Activated T-helper 1 cell treated with anti-CD3 and anti-CD28 coated beads, Interleukin-12 subunit alpha, Interleukin-12 subunit beta, Interleukin-2, Interleukin-4 antibody, amounts not matched to agents 30 ng/mL and 10 ng/mL and 1 ng/mL, durations not matched to agents 14 hours and 24 hours and 36 hours (primary cell): ENCODE results near the gene YY2. TPM values are rescaled to one million over a fixed set of nuclear protein-coding genes. Genes with fewer than 3 reads are reported as not detected.

Experiments used
- DNase-seq: peaks from one replicate; pipeline ENCODE4 v3.0.0; 2021; ENCODE audit warnings: low spot score
- H3K27ac Mint-ChIP-seq: one replicate; pipeline ENCODE4 v1.8.0; 2021; ENCODE audit warnings: mild to moderate bottlenecking, mixed read lengths
- H3K27me3 Mint-ChIP-seq: one replicate; pipeline ENCODE4 v1.8.0; 2022; ENCODE audit warnings: mild to moderate bottlenecking, moderate library complexity, mixed read lengths; ENCODE audit not compliant: insufficient read depth
- H3K36me3 Mint-ChIP-seq: one replicate; pipeline ENCODE4 v1.8.0; 2021; ENCODE audit warnings: low read depth, mixed read lengths
- H3K4me1 Mint-ChIP-seq: one replicate; pipeline ENCODE4 v1.8.0; 2021; ENCODE audit warnings: low read depth, mixed read lengths
- H3K4me3 Mint-ChIP-seq: one replicate; pipeline ENCODE4 v1.8.0; 2021; ENCODE audit warnings: mild to moderate bottlenecking, moderate library complexity, mixed read lengths
- H3K9me3 Mint-ChIP-seq: one replicate; pipeline ENCODE4 v1.8.0; 2021; ENCODE audit warnings: mixed read lengths
- intact Hi-C: fragments of 100-400 bp; cut with micrococcal nuclease; formaldehyde crosslinking; loops from one replicate; pipeline ENCODE4 v1.15.1; 2024
- total RNA-seq: library from RNA; stranded (reverse); gene quantifications from 2 replicates; pipeline ENCODE4 v1.2.3, GENCODE V29; 2022

Gene YY2
- total RNA-seq, 1 donor from 2014 or later: 2.3 TPM

DNA sequence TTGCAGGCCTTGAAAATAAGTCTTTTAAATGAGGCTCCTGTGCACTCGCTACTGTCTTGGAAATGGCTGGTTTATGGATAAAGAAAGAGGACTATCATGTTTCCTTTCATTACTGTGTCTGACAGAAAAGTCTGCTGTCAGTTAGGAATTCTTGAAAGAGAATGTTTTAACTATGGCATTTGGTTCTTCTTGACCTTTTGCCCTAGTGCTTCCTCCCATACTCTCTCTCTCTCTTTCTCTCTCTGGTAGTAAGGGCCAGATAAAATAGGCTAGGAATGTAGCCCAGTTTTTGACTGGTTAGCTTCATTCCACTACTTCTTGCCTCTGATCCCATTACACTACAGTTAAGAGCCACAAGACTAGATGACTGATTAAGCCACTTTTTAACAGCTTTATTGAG lies 29.8 kb downstream of the YY2 start:
- intact Hi-C loops: no loop called here
- Mint-ChIP-seq H3K36me3 (peaks cover 5% of the 10 kb centered on the region), H3K4me1 (no peaks in the 10 kb centered on the region), H3K27ac (no peak overlapping the region), H3K9me3 (no peaks in the 10 kb centered on the region), H3K27me3 (no peaks in the 10 kb centered on the region), H3K4me3 (no peak overlapping the region)
- no peak for DNase-seq

DNA sequence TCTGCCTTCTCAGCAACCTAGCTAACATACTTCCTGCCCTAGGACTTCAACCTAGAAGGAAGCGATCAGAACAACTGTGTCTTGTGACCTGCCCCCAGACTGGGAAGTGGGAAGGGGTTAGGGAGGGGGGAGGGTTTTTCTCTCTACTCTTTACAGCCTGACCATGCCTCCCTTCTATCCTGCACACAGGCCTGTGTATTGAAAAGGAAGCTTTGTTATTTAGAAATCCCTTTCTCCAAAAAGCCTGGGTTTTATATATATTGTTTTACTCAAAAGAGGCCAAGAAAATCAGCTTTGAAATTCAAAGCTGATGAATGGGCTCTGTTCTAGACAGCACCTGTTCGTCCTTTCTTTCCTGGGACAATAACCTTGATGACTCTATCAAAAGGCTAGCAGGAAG lies 49.5 kb downstream of the YY2 start:
- no peaks in the 10 kb centered on the region for H3K9me3 Mint-ChIP-seq
- H3K36me3 Mint-ChIP-seq: no peaks in the 10 kb centered on the region
- DNase-seq: no peak
- H3K27ac Mint-ChIP-seq: no peak overlapping the region
- H3K4me3 Mint-ChIP-seq: no peak overlapping the region
- no peaks in the 10 kb centered on the region for H3K4me1 Mint-ChIP-seq
- intact Hi-C loops: no loop called here
- H3K27me3 Mint-ChIP-seq: no peaks in the 10 kb centered on the region

DNA sequence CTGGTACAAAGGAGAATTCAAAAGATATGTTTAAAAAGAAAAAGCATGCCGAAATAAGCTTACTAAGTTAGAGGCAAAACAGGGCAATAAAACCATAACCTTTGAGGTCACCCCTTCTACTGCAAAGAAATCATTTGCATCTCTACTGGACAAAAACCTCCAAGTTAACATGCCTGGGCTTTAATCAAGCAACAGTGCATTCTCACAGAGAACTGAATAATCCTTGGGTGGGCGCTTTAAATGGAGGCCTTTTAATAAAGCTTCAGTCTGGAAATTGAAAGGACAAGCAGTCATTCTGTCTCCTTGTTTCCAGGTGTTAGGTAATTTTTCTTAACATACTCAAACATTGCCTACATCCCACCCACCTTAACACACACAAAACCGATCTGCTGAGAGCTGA lies 50.2 kb downstream of the YY2 start:
- Mint-ChIP-seq H3K9me3 (no peaks in the 10 kb centered on the region), H3K4me3 (no peak overlapping the region), H3K27ac (no peak overlapping the region), H3K4me1 (no peaks in the 10 kb centered on the region), H3K27me3 (no peaks in the 10 kb centered on the region), H3K36me3 (no peaks in the 10 kb centered on the region)
- DNase-seq: no peak
- intact Hi-C loops: no loop called here

- Mint-ChIP-seq H3K9me3 (no peaks in the 10 kb centered on the region), H3K4me1 (no peaks in the 10 kb centered on the region), H3K27ac (no peak overlapping the region), H3K4me3 (no peak overlapping the region), H3K27me3 (no peaks in the 10 kb centered on the region), H3K36me3 (no peaks in the 10 kb centered on the region)
- intact Hi-C loops: no loop called here
- no peak for DNase-seq
These were observed 51.5 kb downstream of the YY2 start for GRCh38 chrX:21907260-21907659.

Other genes with a start within 250 kb of the YY2 start
- 0.26 and 0.42 TPM in 2 replicates for gene KLHL34, start 197.7 kb upstream of the YY2 start, total RNA-seq
- gene SMPX, start 97.9 kb upstream of the YY2 start, total RNA-seq: not detected in 2 replicates
- 10.5 and 11.3 TPM in 2 replicates for gene MBTPS2, start 16.4 kb upstream of the YY2 start, total RNA-seq
- gene SMS, start 84.7 kb downstream of the YY2 start, total RNA-seq: 144 and 145 TPM in 2 replicates
- gene PHEX, start 176.3 kb downstream of the YY2 start, total RNA-seq: 12.8 and 14.3 TPM in 2 replicates